ENCODE measurements around the gene COMMD9. TPM values are rescaled to one million over a fixed set of nuclear protein-coding genes. Genes with fewer than 3 reads are reported as not detected.

Gene COMMD9
- total and polyA plus RNA-seq, 3 donors from 2014 or later: 42.7 to 73.9 (median 58.2) TPM

DNA sequence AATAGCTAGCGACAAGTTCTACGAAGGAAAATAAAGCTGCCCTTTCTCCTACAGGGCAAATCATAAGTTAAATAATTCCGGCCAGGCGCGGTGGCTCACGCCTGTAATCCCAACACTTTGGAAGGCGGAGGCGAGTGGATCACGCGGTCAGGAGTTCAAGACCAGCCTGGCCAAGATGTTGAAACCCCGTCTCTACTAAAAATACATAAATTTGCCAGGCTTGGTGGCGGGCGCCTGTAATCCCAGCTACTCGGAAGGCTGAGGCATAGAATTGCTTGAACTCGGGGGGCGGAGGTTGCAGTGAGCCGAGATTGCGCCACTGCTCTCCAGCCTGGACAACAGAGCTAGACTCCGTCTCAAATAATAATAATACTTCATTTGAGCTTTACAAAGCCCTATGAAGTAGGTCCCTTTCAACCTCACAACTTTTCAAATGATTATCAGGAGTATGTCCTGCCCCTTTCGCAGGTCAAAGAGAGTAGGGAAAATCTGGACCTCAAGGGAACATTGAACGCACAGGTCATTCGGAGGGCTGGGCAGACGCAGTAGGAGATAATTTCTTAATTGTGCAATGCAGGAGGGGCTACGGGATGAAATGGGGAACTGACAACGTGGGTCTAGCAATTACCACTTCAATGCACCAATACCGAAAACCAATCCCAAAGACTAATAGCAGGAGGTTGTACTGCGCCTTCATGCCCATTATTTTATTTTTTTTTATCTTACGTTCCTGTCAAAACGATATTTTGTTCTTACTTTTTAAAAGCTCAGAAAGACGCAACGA lies 590 bp downstream of the COMMD9 start:
- Histone ChIP-seq H3K27me3 (no peaks in the 10 kb centered on the region), H3K36me3 (ENCODE audit: low read depth, missing control alignments) (no peaks in the 10 kb centered on the region), H3K9me3 (no peaks in the 10 kb centered on the region), H3K4me1 (peaks cover 10% of the 10 kb centered on the region), H3K4me3 (peak overlapping the region; percentile 58 to 71), H3K27ac (no peak overlapping the region)
- TF ChIP-seq POLR2A (IDR thresholded peaks at IDR 0.05): no peak
- TF ChIP-seq, protein P1, sequence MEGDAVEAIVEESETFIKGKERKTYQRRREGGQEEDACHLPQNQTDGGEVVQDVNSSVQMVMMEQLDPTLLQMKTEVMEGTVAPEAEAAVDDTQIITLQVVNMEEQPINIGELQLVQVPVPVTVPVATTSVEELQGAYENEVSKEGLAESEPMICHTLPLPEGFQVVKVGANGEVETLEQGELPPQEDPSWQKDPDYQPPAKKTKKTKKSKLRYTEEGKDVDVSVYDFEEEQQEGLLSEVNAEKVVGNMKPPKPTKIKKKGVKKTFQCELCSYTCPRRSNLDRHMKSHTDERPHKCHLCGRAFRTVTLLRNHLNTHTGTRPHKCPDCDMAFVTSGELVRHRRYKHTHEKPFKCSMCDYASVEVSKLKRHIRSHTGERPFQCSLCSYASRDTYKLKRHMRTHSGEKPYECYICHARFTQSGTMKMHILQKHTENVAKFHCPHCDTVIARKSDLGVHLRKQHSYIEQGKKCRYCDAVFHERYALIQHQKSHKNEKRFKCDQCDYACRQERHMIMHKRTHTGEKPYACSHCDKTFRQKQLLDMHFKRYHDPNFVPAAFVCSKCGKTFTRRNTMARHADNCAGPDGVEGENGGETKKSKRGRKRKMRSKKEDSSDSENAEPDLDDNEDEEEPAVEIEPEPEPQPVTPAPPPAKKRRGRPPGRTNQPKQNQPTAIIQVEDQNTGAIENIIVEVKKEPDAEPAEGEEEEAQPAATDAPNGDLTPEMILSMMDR (IDR thresholded peaks at IDR 0.05): no peak
- intact Hi-C loops (cut with DNase I; ENCODE audit: low total_unique reads): no loop called here
- WGBS, 2 donors: 28 to 29% methylated on average over 31 of the region's 31 CpGs
- DNase-seq: no peak

DNA sequence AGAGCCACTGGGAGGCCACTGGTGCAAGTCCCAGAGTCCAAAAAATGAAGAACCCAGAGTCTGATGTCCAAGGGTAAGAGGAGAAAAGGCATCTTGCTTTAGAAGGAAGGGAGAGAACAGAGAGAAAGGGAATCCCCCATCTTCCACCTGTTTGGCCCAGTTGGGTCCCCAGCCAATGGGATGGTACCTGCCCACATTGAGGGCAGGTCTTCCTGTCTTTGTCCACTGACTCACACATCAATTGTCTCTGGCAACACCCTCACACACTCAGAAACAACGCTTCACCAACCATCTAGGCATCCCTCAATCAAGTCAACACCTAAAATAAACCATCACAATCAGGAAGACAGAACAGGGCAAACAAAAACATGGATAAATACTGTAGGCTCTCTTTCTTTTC lies 6.3 kb downstream of the COMMD9 start:
- intact Hi-C loops (cut with DNase I; ENCODE audit: low total_unique reads): no loop called here
- H3K9me3 ChIP-seq: no peaks in the 10 kb centered on the region
- H3K27ac ChIP-seq: no peak overlapping the region
- no peak for DNase-seq
- TF ChIP-seq, protein P1 (IDR thresholded peaks at IDR 0.05): no peak
- TF ChIP-seq POLR2A (IDR thresholded peaks at IDR 0.05): no peak
- H3K4me3 ChIP-seq: no peak overlapping the region
- no peaks in the 10 kb centered on the region for H3K4me1 ChIP-seq
- 83 to 94% methylated on average over 1 of the region's 1 CpG for WGBS, 2 donors
- H3K36me3 ChIP-seq (ENCODE audit: low read depth, missing control alignments): no peaks in the 10 kb centered on the region
- no peaks in the 10 kb centered on the region for H3K27me3 ChIP-seq

DNA sequence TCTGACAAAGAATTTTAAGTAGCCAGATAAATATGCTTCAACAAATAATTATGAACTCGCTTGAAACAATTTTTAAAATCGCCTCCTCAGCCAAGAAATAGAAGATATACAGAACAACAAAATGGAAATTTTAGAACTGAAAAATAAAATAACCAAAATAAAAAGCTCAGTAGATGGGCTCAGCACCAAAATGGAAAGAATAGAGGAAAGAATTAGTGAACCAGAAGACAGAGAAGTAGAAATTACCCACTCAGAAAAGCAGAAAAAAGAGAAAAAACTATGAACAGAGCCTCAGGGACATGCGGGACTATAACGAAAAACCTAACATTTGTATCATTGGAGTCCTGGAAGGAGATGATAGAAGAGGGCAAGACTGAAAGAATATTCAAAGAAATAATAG lies 7.4 kb downstream of the COMMD9 start:
- no peak for DNase-seq
- H3K27me3 ChIP-seq: no peaks in the 10 kb centered on the region
- intact Hi-C loops (cut with DNase I; ENCODE audit: low total_unique reads): no loop called here

DNA sequence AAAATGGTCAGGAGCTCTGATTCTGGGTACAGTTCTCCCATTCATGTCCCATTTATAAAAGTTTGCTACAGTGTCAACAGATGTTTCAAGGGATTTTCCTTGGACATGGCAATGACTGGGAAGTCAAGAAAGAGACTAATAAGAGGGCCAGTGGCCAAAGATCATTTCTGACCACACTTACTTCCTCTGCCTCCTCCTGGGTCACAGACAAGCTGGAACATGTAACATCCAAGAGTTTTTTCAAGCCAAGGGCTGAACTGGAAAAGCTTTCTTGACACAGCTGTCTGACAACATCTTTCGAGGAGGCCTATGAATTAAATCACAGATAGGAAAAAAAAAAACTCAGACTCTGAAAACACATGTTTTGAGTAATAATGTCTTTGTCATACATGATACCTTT lies 8.7 kb downstream of the COMMD9 start:
- intact Hi-C loops (cut with DNase I; ENCODE audit: low total_unique reads): no loop called here
- Histone ChIP-seq H3K27me3 (no peaks in the 10 kb centered on the region), H3K4me3 (no peak overlapping the region), H3K4me1 (no peaks in the 10 kb centered on the region), H3K27ac (no peak overlapping the region), H3K9me3 (no peaks in the 10 kb centered on the region), H3K36me3 (ENCODE audit: low read depth, missing control alignments) (no peaks in the 10 kb centered on the region)
- TF ChIP-seq, protein P1 (IDR thresholded peaks at IDR 0.05): no peak
- no peak for TF ChIP-seq POLR2A (IDR thresholded peaks at IDR 0.05)
- no peak for DNase-seq
- 68 to 83% methylated on average over 1 of the region's 1 CpG for WGBS, 2 donors

More for the DNA sequence above, 7.4 kb downstream of the COMMD9 start:
- WGBS, 2 donors: 81 to 97% methylated on average over 4 of the region's 4 CpGs
- Histone ChIP-seq H3K4me3 (no peak overlapping the region), H3K36me3 (ENCODE audit: low read depth, missing control alignments) (no peaks in the 10 kb centered on the region), H3K9me3 (no peaks in the 10 kb centered on the region), H3K4me1 (no peaks in the 10 kb centered on the region), H3K27ac (no peak overlapping the region)
- no peak for TF ChIP-seq POLR2A (IDR thresholded peaks at IDR 0.05)
- TF ChIP-seq, protein P1 (IDR thresholded peaks at IDR 0.05): no peak

Data from testis (tissue), 3 donors.